KMS-11 (cell line): ENCODE measurements around the gene EMP3.
A peak's percentile ranks its signal among the peaks of the same experiment; 100 is the strongest.

Source experiments
- H2AFZ ChIP-seq: fragments of 200-600 bp; sonication (generic); 2 replicates; pipeline ENCODE4 v1.6.1; 2016; ENCODE audit warnings: antibody characterized with exemption, mixed run types, low read depth
- H3K27ac ChIP-seq: fragments of 200-600 bp; sonication (generic); 2 replicates; pipeline ENCODE4 v1.6.1; 2016; ENCODE audit warnings: mild to moderate bottlenecking, mixed run types
- H3K27me3 ChIP-seq: fragments of 200-600 bp; sonication (generic); 2 replicates; pipeline ENCODE4 v1.6.1; 2017; ENCODE audit warnings: mild to moderate bottlenecking, low read depth, mixed run types, moderate library complexity; ENCODE audit not compliant: insufficient read depth
- H3K36me3 ChIP-seq: fragments of 200-600 bp; sonication (generic); 2 replicates; pipeline ENCODE4 v1.6.1; 2017; ENCODE audit warnings: mild to moderate bottlenecking, mixed run types; ENCODE audit not compliant: insufficient read depth
- H3K4me1 ChIP-seq: fragments of 200-600 bp; sonication (generic); 2 replicates; pipeline ENCODE4 v1.6.1; 2016; ENCODE audit warnings: mild to moderate bottlenecking, low read depth, mixed run types; ENCODE audit not compliant: poor library complexity, severe bottlenecking
- H3K4me2 ChIP-seq: fragments of 200-600 bp; sonication (generic); 2 replicates; pipeline ENCODE4 v1.7.0; 2016; ENCODE audit warnings: mild to moderate bottlenecking, mixed run types
- H3K4me3 ChIP-seq: fragments of 200-600 bp; sonication (generic); IDR thresholded peaks from 2 replicates; pipeline ENCODE4 v1.6.1; 2017; ENCODE audit warnings: low read depth, low read length, mixed read lengths; ENCODE audit not compliant: insufficient read depth
- H3K79me2 ChIP-seq: fragments of 200-600 bp; sonication (generic); 2 replicates; pipeline ENCODE4 v1.6.1; 2016; ENCODE audit warnings: low read depth, mixed run types; ENCODE audit not compliant: insufficient read depth
- H3K9ac ChIP-seq: fragments of 200-600 bp; sonication (generic); 2 replicates; pipeline ENCODE4 v1.6.1; 2016; ENCODE audit warnings: mild to moderate bottlenecking, mixed run types
- H4K20me1 ChIP-seq: fragments of 200-600 bp; sonication (generic); 2 replicates; pipeline ENCODE4 v1.6.1; 2016; ENCODE audit warnings: mild to moderate bottlenecking, mixed run types; ENCODE audit not compliant: insufficient read depth
- CTCF ChIP-seq: fragments of 200-600 bp; sonication (generic); conservative IDR thresholded peaks from 2 replicates; pipeline ENCODE4 v1.6.1; 2017; ENCODE audit warnings: low read depth, mild to moderate bottlenecking, antibody characterized with exemption, low read length, moderate library complexity, mixed read lengths

Gene EMP3

GRCh38 chr19:48319647-48320541 is 5.5 kb upstream of the EMP3 start:
- H3K27ac ChIP-seq = no peak overlapping the region
- H3K79me2 ChIP-seq = no peaks in the 10 kb centered on the region
- no peaks in the 10 kb centered on the region for H3K36me3 ChIP-seq
- H3K4me3 ChIP-seq = no peak overlapping the region
- no peak overlapping the region; the same call in 1 of the 2 replicates for H3K4me2 ChIP-seq
- peak overlapping the region; percentile 74 for H2AFZ ChIP-seq
- H4K20me1 ChIP-seq = no peaks in the 10 kb centered on the region
- H3K4me1 ChIP-seq = peaks cover 41% of the 10 kb centered on the region
- H3K27me3 ChIP-seq = no peaks in the 10 kb centered on the region
- no peak overlapping the region for H3K9ac ChIP-seq
- TF ChIP-seq CTCF = peak; percentile 93

GRCh38 chr19:48321372-48321621 is 4.1 kb upstream of the EMP3 start:
- Histone ChIP-seq H3K27ac (peak overlapping the region; percentile 92), H2AFZ (peak overlapping the region; percentile 74), H3K4me2 (peak overlapping the region; percentile 74), H3K4me1 (peaks cover 51% of the 10 kb centered on the region), H4K20me1 (no peaks in the 10 kb centered on the region), H3K36me3 (no peaks in the 10 kb centered on the region), H3K79me2 (peaks cover 5% of the 10 kb centered on the region; the same call in 1 of the 2 replicates), H3K9ac (peak overlapping the region; percentile 83), H3K4me3 (no peak overlapping the region), H3K27me3 (no peaks in the 10 kb centered on the region)
- no peak for TF ChIP-seq CTCF

- TF ChIP-seq CTCF = no peak
- Histone ChIP-seq H4K20me1 (no peaks in the 10 kb centered on the region), H3K27ac (peak overlapping the region; percentile 92), H2AFZ (peak overlapping the region; percentile 74), H3K79me2 (peaks cover 8% of the 10 kb centered on the region; the same call in 1 of the 2 replicates), H3K4me3 (no peak overlapping the region), H3K4me2 (peak overlapping the region; percentile 99), H3K9ac (peak overlapping the region; percentile 83), H3K4me1 (peaks cover 57% of the 10 kb centered on the region), H3K36me3 (no peaks in the 10 kb centered on the region), H3K27me3 (no peaks in the 10 kb centered on the region)
Measured at GRCh38 chr19:48321622-48322591, 3.4 kb upstream of the EMP3 start.

GRCh38 chr19:48329167-48329891 is 4.0 kb downstream of the EMP3 start:
- no peak overlapping the region for H2AFZ ChIP-seq
- H3K27ac ChIP-seq = no peak overlapping the region
- H3K4me2 ChIP-seq = no peak overlapping the region
- peaks cover 13% of the 10 kb centered on the region; the same call in 1 of the 2 replicates for H3K79me2 ChIP-seq
- H4K20me1 ChIP-seq = no peaks in the 10 kb centered on the region
- H3K27me3 ChIP-seq = no peaks in the 10 kb centered on the region
- no peak for TF ChIP-seq CTCF
- H3K4me1 ChIP-seq = peaks cover 43% of the 10 kb centered on the region
- no peaks in the 10 kb centered on the region for H3K36me3 ChIP-seq
- no peak overlapping the region for H3K4me3 ChIP-seq
- no peak overlapping the region for H3K9ac ChIP-seq
